ENCODE data around the gene DPP6. TPM values are rescaled to one million over a fixed set of nuclear protein-coding genes. Genes with fewer than 3 reads are reported as not detected.
A peak's percentile ranks its signal among the peaks of the same experiment; 100 is the strongest.

Gene DPP6
- total and polyA plus RNA-seq, 8 donors = 1.0 to 11.2 (median 2.6) TPM

- Histone ChIP-seq H3K27me3 (peaks cover 0 to 11% (median 0%) of the 10 kb centered on the region in 4 donors), H3K4me3 (no peak overlapping the region), H3K36me3 (no peaks in the 10 kb centered on the region), H3K27ac (no peak overlapping the region), H3K4me1 (no peaks in the 10 kb centered on the region), H3K9me3 (no peaks in the 10 kb centered on the region)
- WGBS, 2 donors = 74 to 75% methylated on average over 5 of the region's 5 CpGs
- ATAC-seq = no peak
- no peak for FAIRE-seq
- intact Hi-C loops (cut with DNase I) = no loop called here
- DNase-seq = no peak
- no peak for TF ChIP-seq CTCF (IDR thresholded peaks at IDR 0.05)
Measured at GRCh38 chr7:154743206-154743605, 691.0 kb downstream of the DPP6 start.

- Histone ChIP-seq H3K4me3 (no peak overlapping the region), H3K27me3 (peaks cover 0 to 11% (median 0%) of the 10 kb centered on the region in 4 donors), H3K36me3 (no peaks in the 10 kb centered on the region), H3K4me1 (no peaks in the 10 kb centered on the region), H3K27ac (no peak overlapping the region), H3K9me3 (no peaks in the 10 kb centered on the region)
- intact Hi-C loops (cut with DNase I) = no loop called here
- ATAC-seq = peak; percentile 56 to 83 (median 78)
- WGBS, 2 donors = 21 to 25% methylated on average over 15 of the region's 15 CpGs
- peak in 5 of 6 donors; percentile 16 to 88 (median 48) for DNase-seq
- TF ChIP-seq CTCF (IDR thresholded peaks at IDR 0.05) = peak; percentile 62 to 88 (median 79)
- no peak for FAIRE-seq
Measured at GRCh38 chr7:154744256-154744860, 692.2 kb downstream of the DPP6 start.

GRCh38 chr7:154744861-154745258, 692.7 kb downstream of the DPP6 start:
- Histone ChIP-seq H3K9me3 (no peaks in the 10 kb centered on the region), H3K27me3 (peaks cover 0 to 11% (median 0%) of the 10 kb centered on the region in 4 donors), H3K4me1 (no peaks in the 10 kb centered on the region), H3K36me3 (no peaks in the 10 kb centered on the region), H3K27ac (no peak overlapping the region), H3K4me3 (no peak overlapping the region)
- ATAC-seq (no peak), FAIRE-seq (no peak), DNase-seq (no peak)
- WGBS, 2 donors = 68 to 69% methylated on average over 3 of the region's 3 CpGs
- intact Hi-C loops (cut with DNase I) = loop anchor here in 1 of 3 donors (5.0 kb wide), 1 partner anchor 48 kb away; no protein-coding TSS in a partner anchor
- no peak for TF ChIP-seq CTCF (IDR thresholded peaks at IDR 0.05)

- intact Hi-C loops (cut with DNase I) = loop anchor here in 1 of 3 donors (5.0 kb wide), 1 partner anchor 49 kb away; no protein-coding TSS in a partner anchor
- TF ChIP-seq CTCF (IDR thresholded peaks at IDR 0.05) = no peak
- Histone ChIP-seq H3K4me1 (no peaks in the 10 kb centered on the region), H3K27me3 (peaks cover 0 to 11% (median 0%) of the 10 kb centered on the region in 4 donors), H3K4me3 (no peak overlapping the region), H3K9me3 (no peaks in the 10 kb centered on the region), H3K27ac (no peak overlapping the region), H3K36me3 (no peaks in the 10 kb centered on the region)
- FAIRE-seq (no peak), ATAC-seq (no peak), DNase-seq (no peak)
- 57 to 60% methylated on average over 5 of the region's 5 CpGs for WGBS, 2 donors
Measured at GRCh38 chr7:154746571-154747360, 694.6 kb downstream of the DPP6 start.
